Astrocyte (in vitro differentiated cells and primary cell): ENCODE data around the gene NGFR. TPM values are rescaled to one million over a fixed set of nuclear protein-coding genes. Genes with fewer than 3 reads are reported as not detected.

Experiments
- DNase-seq: peaks from one replicate; pipeline ENCODE4 v3.0.0-alpha.2; 2010; ENCODE audit warnings: low read depth
- FAIRE-seq: peaks from 2 replicates; lab custom pipeline; 2011; peaks lifted over from hg19 to GRCh38; lab: Jason Lieb, UNC
- H2AFZ ChIP-seq: 2 replicates; pipeline ENCODE4 v1.6.0; 2012; ENCODE audit warnings: low read depth, low read length, inconsistent platforms
- H3K27ac ChIP-seq: 2 replicates; pipeline ENCODE4 v1.5.1; 2011; ENCODE audit warnings: low read depth, low read length, inconsistent platforms
- H3K27me3 ChIP-seq: 2 replicates; pipeline ENCODE4 v1.6.0; 2011; ENCODE audit warnings: low read length, inconsistent platforms; ENCODE audit not compliant: insufficient read depth
- H3K36me3 ChIP-seq: 2 replicates; pipeline ENCODE4 v1.5.1; 2011; ENCODE audit warnings: low read length, inconsistent platforms; ENCODE audit not compliant: insufficient read depth
- H3K4me1 ChIP-seq: 2 replicates; pipeline ENCODE4 v1.5.1; 2011; ENCODE audit warnings: low read length, inconsistent platforms; ENCODE audit not compliant: insufficient read depth
- H3K4me2 ChIP-seq: 2 replicates; pipeline ENCODE4 v1.6.0; 2012; ENCODE audit warnings: low read length, inconsistent platforms
- H3K4me3 ChIP-seq: 2 replicates; pipeline ENCODE4 v1.5.1; 2011; ENCODE audit warnings: low read depth, mild to moderate bottlenecking, low read length, inconsistent platforms; ENCODE audit not compliant: insufficient read depth
- H3K79me2 ChIP-seq: 2 replicates; pipeline ENCODE4 v1.6.0; 2012; ENCODE audit warnings: mild to moderate bottlenecking, low read length, inconsistent platforms; ENCODE audit not compliant: insufficient read depth
- H3K9ac ChIP-seq: 2 replicates; pipeline ENCODE4 v1.6.0; 2012; ENCODE audit warnings: mild to moderate bottlenecking, low read length, inconsistent platforms
- H3K9me3 ChIP-seq: 2 replicates; pipeline ENCODE4 v1.5.1; 2012; ENCODE audit warnings: low read depth, mild to moderate bottlenecking, low read length, inconsistent platforms; ENCODE audit not compliant: insufficient read depth
- H4K20me1 ChIP-seq: 2 replicates; pipeline ENCODE4 v1.6.0; 2012; ENCODE audit warnings: low read length, inconsistent platforms; ENCODE audit not compliant: insufficient read depth
- H3K27ac Mint-ChIP-seq: one replicate; pipeline ENCODE4 v1.8.0; 2021; ENCODE audit warnings: mild to moderate bottlenecking, mixed read lengths; ENCODE audit not compliant: unreplicated experiment
- H3K27me3 Mint-ChIP-seq: one replicate; pipeline ENCODE4 v1.8.0; 2021; ENCODE audit warnings: low read depth, mixed read lengths; ENCODE audit not compliant: unreplicated experiment
- H3K36me3 Mint-ChIP-seq: one replicate; pipeline ENCODE4 v1.8.0; 2021; ENCODE audit warnings: low read depth, mixed read lengths; ENCODE audit not compliant: unreplicated experiment
- H3K4me1 Mint-ChIP-seq: one replicate; pipeline ENCODE4 v1.8.0; 2021; ENCODE audit warnings: low read depth, mixed read lengths; ENCODE audit not compliant: unreplicated experiment
- H3K4me3 Mint-ChIP-seq: one replicate; pipeline ENCODE4 v1.8.0; 2021; ENCODE audit warnings: mild to moderate bottlenecking, moderate library complexity, mixed read lengths; ENCODE audit not compliant: unreplicated experiment
- H3K9me3 Mint-ChIP-seq: one replicate; pipeline ENCODE4 v1.8.0; 2021; ENCODE audit warnings: mild to moderate bottlenecking, mixed read lengths; ENCODE audit not compliant: unreplicated experiment
- CTCF ChIP-seq: IDR thresholded peaks from 2 replicates; pipeline ENCODE4 v1.5.1; 2011; ENCODE audit warnings: low read depth, mild to moderate bottlenecking, inconsistent platforms, low read length, moderate library complexity; ENCODE audit not compliant: insufficient read depth
- EZH2 ChIP-seq: IDR thresholded peaks from 2 replicates; pipeline ENCODE4 v1.6.1; 2012; ENCODE audit warnings: mild to moderate bottlenecking, low read length, inconsistent platforms; ENCODE audit not compliant: insufficient read depth
- total RNA-seq: library from RNA; stranded (reverse); gene quantifications from 2 replicates; pipeline ENCODE4 v1.2.1, GENCODE V29; 2021

NGFR gene
- total RNA-seq, 1 donor from 2014 or later, result 0.64 TPM

GRCh38 chr17:49546546-49547535 lies 51.7 kb downstream of the NGFR start:
- Histone ChIP-seq H4K20me1 (no peaks in the 10 kb centered on the region), H3K27ac (no peak overlapping the region), H3K27me3 (peaks cover 3% of the 10 kb centered on the region), H3K4me1 (no peaks in the 10 kb centered on the region), H3K9me3 (no peaks in the 10 kb centered on the region), H3K36me3 (no peaks in the 10 kb centered on the region), H3K79me2 (no peaks in the 10 kb centered on the region), H3K9ac (no peak overlapping the region), H3K4me2 (no peak overlapping the region), H3K4me3 (no peak overlapping the region), H2AFZ (no peak overlapping the region)
- Mint-ChIP-seq H3K9me3 (peaks cover 13% of the 10 kb centered on the region), H3K27ac (no peak overlapping the region), H3K27me3 (peaks cover 71% of the 10 kb centered on the region), H3K4me3 (no peak overlapping the region), H3K4me1 (no peaks in the 10 kb centered on the region), H3K36me3 (no peaks in the 10 kb centered on the region)
- DNase-seq, result no peak
- FAIRE-seq, result no peak
- TF ChIP-seq EZH2 (no peak), CTCF (no peak)

- H3K27me3 Mint-ChIP-seq, result peaks cover 66% of the 10 kb centered on the region
- no peaks in the 10 kb centered on the region for H3K36me3 Mint-ChIP-seq
- FAIRE-seq, result no peak
- peaks cover 3% of the 10 kb centered on the region for H3K27me3 ChIP-seq
- no peaks in the 10 kb centered on the region for H4K20me1 ChIP-seq
- no peak overlapping the region for H3K27ac ChIP-seq
- H3K4me2 ChIP-seq, result no peak overlapping the region
- H3K9me3 Mint-ChIP-seq, result peaks cover 13% of the 10 kb centered on the region
- H3K4me3 ChIP-seq, result no peak overlapping the region
- H3K9ac ChIP-seq, result no peak overlapping the region
- no peak for DNase-seq
- no peaks in the 10 kb centered on the region for H3K36me3 ChIP-seq
- no peaks in the 10 kb centered on the region for H3K4me1 ChIP-seq
- H3K4me1 Mint-ChIP-seq, result no peaks in the 10 kb centered on the region
- no peak overlapping the region for H2AFZ ChIP-seq
- no peak overlapping the region for H3K4me3 Mint-ChIP-seq
- H3K9me3 ChIP-seq, result no peaks in the 10 kb centered on the region
- no peak for TF ChIP-seq EZH2
- TF ChIP-seq CTCF, result no peak
- H3K27ac Mint-ChIP-seq, result no peak overlapping the region
- no peaks in the 10 kb centered on the region for H3K79me2 ChIP-seq
Measured at GRCh38 chr17:49547566-49547965, 52.5 kb downstream of the NGFR start.

- no peak for FAIRE-seq
- Histone ChIP-seq H3K9me3 (no peaks in the 10 kb centered on the region), H3K4me1 (no peaks in the 10 kb centered on the region), H3K79me2 (no peaks in the 10 kb centered on the region), H4K20me1 (no peaks in the 10 kb centered on the region), H3K9ac (no peak overlapping the region), H3K27me3 (peaks cover 3% of the 10 kb centered on the region), H3K27ac (no peak overlapping the region), H3K36me3 (no peaks in the 10 kb centered on the region), H3K4me3 (no peak overlapping the region), H3K4me2 (no peak overlapping the region), H2AFZ (no peak overlapping the region)
- no peak for DNase-seq
- Mint-ChIP-seq H3K36me3 (no peaks in the 10 kb centered on the region), H3K4me3 (no peak overlapping the region), H3K27me3 (peaks cover 70% of the 10 kb centered on the region), H3K9me3 (peaks cover 13% of the 10 kb centered on the region), H3K4me1 (no peaks in the 10 kb centered on the region), H3K27ac (no peak overlapping the region)
- no peak for TF ChIP-seq EZH2
- no peak for TF ChIP-seq CTCF
Measured at GRCh38 chr17:49548051-49548505, 53.0 kb downstream of the NGFR start.
